Stomach (tissue), 9 donors: Measurements from ENCODE around the gene PPP2R3B. TPM values are rescaled to one million over a fixed set of nuclear protein-coding genes. Genes with fewer than 3 reads are reported as not detected.

Experiments
- DNase-seq, 2 donors: peaks; one replicate each; pipeline versions ENCODE4 v3.0.0 to v3.0.0-alpha.2; 2013 to 2019
- H3K27ac ChIP-seq, 5 donors: fragments of 200-600 bp in 4 of 5; sonication (generic) in 4 of 5; one replicate each; pipeline ENCODE4 v1.5.1; 2013 to 2019; ENCODE audit warnings: mild to moderate bottlenecking in 1 of 5, moderate library complexity in 1 of 5
- H3K27me3 ChIP-seq, 3 donors: fragments of 200-600 bp; sonication (generic); one replicate each; pipeline ENCODE4 v1.5.1; 2017 to 2019; ENCODE audit warnings: mixed run types in 1 of 3
- H3K36me3 ChIP-seq, 4 donors: fragments of 200-600 bp; sonication (generic); 1 replicate in 3 of 4; 2 replicates in 1 of 4; pipeline ENCODE4 v1.5.1; 2016 to 2019
- H3K4me1 ChIP-seq, 4 donors: fragments of 200-600 bp; sonication (generic); one replicate each; pipeline ENCODE4 v1.5.1; 2016 to 2019
- H3K4me3 ChIP-seq, 4 donors: fragments of 200-600 bp; sonication (generic) in 3 of 4; one replicate each; pipeline ENCODE4 v1.5.1; 2016 to 2019; ENCODE audit warnings: mild to moderate bottlenecking in 1 of 4
- H3K9me3 ChIP-seq, 4 donors: fragments of 200-600 bp; sonication (generic); one replicate each; pipeline ENCODE4 v1.5.1; 2016 to 2019
- CTCF ChIP-seq, 7 experiments: fragments of 450-650 bp in 4 of 7; fragments of 200-600 bp in 3 of 7; sonication (generic) in 3 of 7; IDR thresholded peaks; one replicate each; pipeline ENCODE4 v1.5.1; 2016 to 2019; ENCODE audit warnings: antibody characterized with exemption in 7 of 7, control low read depth in 2 of 7, mild to moderate bottlenecking in 1 of 7
- EP300 ChIP-seq: sonication (generic); formaldehyde crosslinking; IDR thresholded peaks from one replicate; pipeline ENCODE4 v1.6.1; 2017; ENCODE audit warnings: antibody characterized with exemption
- POLR2A ChIP-seq, 4 donors: fragments of 450-650 bp; IDR thresholded peaks; one replicate each; pipeline ENCODE4 v1.6.1; 2016; ENCODE audit warnings: antibody characterized with exemption in 4 of 4, control low read depth in 2 of 4, mild to moderate bottlenecking in 1 of 4, moderate library complexity in 1 of 4
- POLR2AphosphoS5 ChIP-seq, 3 donors: sonication (generic); formaldehyde crosslinking; IDR thresholded peaks; one replicate each; pipeline ENCODE4 v1.6.1; 2016; ENCODE audit warnings: antibody characterized with exemption in 3 of 3
- WGBS, 5 donors: extraction: QIAGEN DNeasy Blood & Tissue Kit in 3 of 5; methylation state at CpG; one replicate each; pipeline versions ENCODE4 v1.1.5 to v1.1.7; 2013 to 2018; 5-methylcytosine and 5-hydroxymethylcytosine counted together
- intact Hi-C: fragments of 100-400 bp; cut with DNase I; formaldehyde crosslinking; loops from one replicate; pipeline ENCODE4 v1.15.1; 2023; ENCODE audit warnings: low total_unique reads
- polyA plus RNA-seq, 3 donors: library from polyadenylated mRNA; stranded (reverse); fragments of 200-250 nt; gene quantifications; one replicate each; pipeline ENCODE4 v1.2.3, GENCODE V29; 2013
- total RNA-seq, 5 donors: library from RNA; depleted of rRNA; stranded (reverse); fragments of >200 nt; gene quantifications; one replicate each; pipeline versions ENCODE4 v1.1.0 to v1.2.3, GENCODE V29; 2014 to 2016
- donor health status: healthy with polysubstance abuse.
- donor health status: Bipolar disorder and iron deficiency.
- donor health status: healthy.

Gene PPP2R3B
- total and polyA plus RNA-seq, 8 donors: 5.3 to 31.7 (median 15.0) TPM

GRCh38 chrX:345020-345925, 41.4 kb downstream of the PPP2R3B start:
- H3K27ac ChIP-seq: no peak overlapping the region
- no peaks in the 10 kb centered on the region for H3K9me3 ChIP-seq
- intact Hi-C loops: no loop called here
- WGBS, 5 donors: 95 to 97% (median 96%) methylated on average over 32 to 63 of the region's 63 CpGs
- no peak for TF ChIP-seq POLR2AphosphoS5 (IDR thresholded peaks at IDR 0.05)
- TF ChIP-seq EP300: no peak
- no peak for TF ChIP-seq CTCF (IDR thresholded peaks at IDR 0.05)
- TF ChIP-seq POLR2A (IDR thresholded peaks at IDR 0.05): no peak
- peaks cover 0 to 40% (median 27%) of the 10 kb centered on the region in 4 donors for H3K36me3 ChIP-seq
- no peak overlapping the region for H3K4me3 ChIP-seq
- DNase-seq: no peak
- no peaks in the 10 kb centered on the region for H3K27me3 ChIP-seq
- no peaks in the 10 kb centered on the region for H3K4me1 ChIP-seq

GRCh38 chrX:344371-344901, 42.3 kb downstream of the PPP2R3B start:
- Histone ChIP-seq H3K4me3 (no peak overlapping the region), H3K36me3 (peaks cover 0 to 40% (median 27%) of the 10 kb centered on the region in 4 donors), H3K4me1 (no peaks in the 10 kb centered on the region), H3K27me3 (no peaks in the 10 kb centered on the region), H3K27ac (no peak overlapping the region), H3K9me3 (no peaks in the 10 kb centered on the region)
- no peak for TF ChIP-seq POLR2A (IDR thresholded peaks at IDR 0.05)
- no peak for TF ChIP-seq CTCF (IDR thresholded peaks at IDR 0.05)
- no peak for TF ChIP-seq POLR2AphosphoS5 (IDR thresholded peaks at IDR 0.05)
- no peak for TF ChIP-seq EP300
- 97 to 99% (median 98%) methylated on average over 30 to 47 of the region's 47 CpGs for WGBS, 5 donors
- intact Hi-C loops: no loop called here
- no peak for DNase-seq

- no peaks in the 10 kb centered on the region for H3K27me3 ChIP-seq
- peaks cover 0 to 57% (median 43%) of the 10 kb centered on the region in 4 donors for H3K36me3 ChIP-seq
- 95 to 97% (median 96%) methylated on average over 29 to 36 of the region's 36 CpGs for WGBS, 5 donors
- intact Hi-C loops: no loop called here
- no peaks in the 10 kb centered on the region for H3K4me1 ChIP-seq
- DNase-seq: no peak
- H3K4me3 ChIP-seq: no peak overlapping the region
- H3K27ac ChIP-seq: no peak overlapping the region
- H3K9me3 ChIP-seq: no peaks in the 10 kb centered on the region
- TF ChIP-seq POLR2A (IDR thresholded peaks at IDR 0.05): no peak
- TF ChIP-seq EP300: no peak
- no peak for TF ChIP-seq POLR2AphosphoS5 (IDR thresholded peaks at IDR 0.05)
- no peak for TF ChIP-seq CTCF (IDR thresholded peaks at IDR 0.05)
Measured at GRCh38 chrX:341541-342101, 45.1 kb downstream of the PPP2R3B start.

- no peak for TF ChIP-seq EP300
- no peak for TF ChIP-seq POLR2AphosphoS5 (IDR thresholded peaks at IDR 0.05)
- TF ChIP-seq CTCF (IDR thresholded peaks at IDR 0.05): no peak
- TF ChIP-seq POLR2A (IDR thresholded peaks at IDR 0.05): no peak
- no peaks in the 10 kb centered on the region for H3K4me1 ChIP-seq
- 94 to 97% (median 97%) methylated on average over 26 to 51 of the region's 52 CpGs for WGBS, 5 donors
- intact Hi-C loops: no loop called here
- H3K9me3 ChIP-seq: no peaks in the 10 kb centered on the region
- peaks cover 0 to 60% (median 45%) of the 10 kb centered on the region in 4 donors for H3K36me3 ChIP-seq
- no peak overlapping the region for H3K4me3 ChIP-seq
- no peak overlapping the region for H3K27ac ChIP-seq
- H3K27me3 ChIP-seq: no peaks in the 10 kb centered on the region
- DNase-seq: no peak
Measured at GRCh38 chrX:340641-341423, 45.9 kb downstream of the PPP2R3B start.
